Measurements from ENCODE around the gene STOM.
"Not testable (repeated sequence)": the region's sequence is repeated elsewhere in the genome, so short reads cannot be mapped to it uniquely, and the experiment has no call there.

The STOM gene, protein sequence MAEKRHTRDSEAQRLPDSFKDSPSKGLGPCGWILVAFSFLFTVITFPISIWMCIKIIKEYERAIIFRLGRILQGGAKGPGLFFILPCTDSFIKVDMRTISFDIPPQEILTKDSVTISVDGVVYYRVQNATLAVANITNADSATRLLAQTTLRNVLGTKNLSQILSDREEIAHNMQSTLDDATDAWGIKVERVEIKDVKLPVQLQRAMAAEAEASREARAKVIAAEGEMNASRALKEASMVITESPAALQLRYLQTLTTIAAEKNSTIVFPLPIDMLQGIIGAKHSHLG

DNA sequence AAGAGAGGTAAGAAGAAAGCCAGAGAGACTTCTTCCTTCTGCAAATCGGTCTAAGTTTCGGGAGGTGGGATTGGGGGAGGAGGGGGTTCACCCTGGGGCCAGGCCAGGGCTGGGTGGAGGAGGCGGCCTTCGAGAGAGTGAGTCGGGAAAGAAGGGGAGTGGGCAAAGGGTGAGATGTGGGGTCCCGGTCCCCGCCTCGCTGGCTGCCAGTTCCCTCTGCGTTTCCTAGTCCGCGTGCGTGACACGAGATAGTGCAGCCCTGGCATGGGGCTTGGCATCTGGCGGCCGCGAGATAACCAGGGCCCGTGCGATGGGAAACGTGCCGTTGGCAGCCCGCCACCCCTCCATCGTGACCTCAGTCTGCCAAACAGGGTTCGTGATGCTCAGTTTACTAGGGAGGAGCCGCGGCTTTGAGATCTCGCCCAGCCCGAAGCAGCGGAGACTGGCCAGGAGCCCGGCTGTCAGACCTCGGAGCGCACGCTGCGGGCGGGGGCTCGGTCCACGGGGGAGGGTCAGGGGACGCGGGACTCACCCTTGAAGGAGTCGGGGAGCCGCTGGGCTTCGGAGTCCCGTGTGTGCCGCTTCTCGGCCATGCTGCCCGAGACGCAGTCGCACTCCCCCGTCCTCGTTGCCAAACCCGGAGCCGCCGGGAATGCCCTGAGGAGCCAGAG lies at the start of gene STOM:
STOM (minus strand) TSS at position 656 of the 671 bp plus-strand sequence; CDS start at position 593, 63 bp downstream.
- peak; percentile 67 for DNase-seq (ENCODE audit: low read depth)

DNA sequence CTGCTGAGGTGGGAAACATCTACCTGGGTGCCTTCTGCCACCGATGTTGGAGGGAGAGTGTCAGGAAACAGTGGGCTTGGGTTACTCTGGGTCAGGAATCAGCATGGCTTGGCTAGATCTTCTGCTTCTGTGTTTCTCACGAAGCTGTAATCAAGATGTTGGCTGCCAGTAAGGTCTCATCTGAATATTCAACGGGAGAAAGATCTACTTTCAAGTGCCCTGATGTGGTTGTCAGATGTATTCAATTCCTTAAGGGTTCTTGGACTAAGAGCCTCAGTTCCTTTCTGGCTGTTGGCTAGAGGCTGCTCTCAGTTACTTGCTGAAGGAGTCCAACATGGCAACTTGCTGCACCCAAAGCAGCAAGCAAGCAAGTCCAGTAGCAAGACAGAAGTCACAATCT lies 41.9 kb upstream of the STOM start:
- no peak for DNase-seq (ENCODE audit: low read depth)

DNA sequence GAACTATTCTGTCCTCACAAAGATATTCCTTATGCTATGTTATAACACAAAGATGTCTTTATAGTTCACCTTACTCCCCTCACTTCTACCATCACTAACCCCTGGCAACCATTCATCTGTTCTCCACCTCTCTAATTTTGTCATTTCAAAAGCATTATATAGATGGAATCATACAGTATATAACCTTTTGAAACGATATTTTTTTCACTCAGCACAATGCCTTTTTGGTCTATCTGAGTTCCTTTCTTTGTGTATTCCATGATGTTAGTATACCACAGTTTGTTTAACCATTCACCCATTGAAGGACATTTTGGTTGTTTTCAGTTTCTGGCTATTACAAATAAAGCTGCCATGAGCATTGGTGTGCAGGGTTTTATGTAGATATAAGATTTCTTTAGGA lies 35.8 kb upstream of the STOM start:
- DNase-seq (ENCODE audit: low read depth): no peak

DNA sequence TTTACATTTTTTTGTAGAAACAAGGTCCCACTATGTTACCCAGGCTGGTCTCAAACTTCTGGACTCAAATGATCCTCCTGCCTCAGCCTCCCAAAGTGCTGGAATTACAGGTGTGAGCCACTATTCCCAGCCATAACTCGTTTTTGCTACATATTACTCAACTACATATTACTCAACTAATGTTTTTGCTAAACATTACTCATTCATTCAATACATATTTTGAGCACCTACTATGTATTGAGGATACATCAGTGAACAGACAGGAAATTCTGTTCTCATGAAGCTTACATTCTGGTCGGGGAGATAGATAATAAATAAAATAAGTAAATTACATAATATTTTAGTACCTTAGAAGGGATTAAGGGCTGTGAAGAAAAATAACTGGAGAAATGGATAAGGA lies 34.9 kb upstream of the STOM start:
- DNase-seq (ENCODE audit: low read depth): no peak

DNA sequence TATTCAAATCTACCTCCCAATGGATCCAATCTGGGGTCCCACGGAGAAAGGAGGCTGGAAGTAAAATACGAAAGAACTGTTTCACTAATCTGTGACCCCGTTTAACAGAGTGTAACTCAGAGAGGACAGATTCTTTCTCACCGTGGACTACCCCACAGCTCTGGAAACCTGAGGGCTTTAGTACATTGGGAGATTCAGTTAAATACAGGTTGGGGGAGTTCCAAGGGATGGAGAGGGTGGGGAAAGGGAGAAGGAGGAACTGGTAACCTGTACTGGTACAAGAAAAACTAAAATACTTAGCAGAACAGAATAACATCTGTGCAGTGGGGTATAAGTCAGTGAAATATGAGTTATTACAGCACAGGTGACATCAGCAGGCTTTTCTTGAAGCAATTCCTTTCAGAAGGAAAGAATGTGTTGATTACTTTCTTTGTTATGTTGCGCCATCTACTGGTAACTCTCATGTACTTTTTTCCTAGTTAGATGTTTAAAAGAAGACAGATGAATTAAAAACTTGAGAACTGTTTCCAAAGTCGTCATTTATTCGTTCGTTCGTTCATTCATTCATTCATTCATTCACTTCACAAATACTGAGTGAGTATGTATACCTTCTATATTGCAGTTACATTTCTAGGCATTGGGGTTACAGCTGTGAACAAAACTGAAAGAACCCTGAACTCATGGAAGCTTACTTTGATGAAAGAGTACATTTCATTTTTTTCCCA lies 30.0 kb upstream of the STOM start:
- peak; percentile 72 for DNase-seq (ENCODE audit: low read depth)

DNA sequence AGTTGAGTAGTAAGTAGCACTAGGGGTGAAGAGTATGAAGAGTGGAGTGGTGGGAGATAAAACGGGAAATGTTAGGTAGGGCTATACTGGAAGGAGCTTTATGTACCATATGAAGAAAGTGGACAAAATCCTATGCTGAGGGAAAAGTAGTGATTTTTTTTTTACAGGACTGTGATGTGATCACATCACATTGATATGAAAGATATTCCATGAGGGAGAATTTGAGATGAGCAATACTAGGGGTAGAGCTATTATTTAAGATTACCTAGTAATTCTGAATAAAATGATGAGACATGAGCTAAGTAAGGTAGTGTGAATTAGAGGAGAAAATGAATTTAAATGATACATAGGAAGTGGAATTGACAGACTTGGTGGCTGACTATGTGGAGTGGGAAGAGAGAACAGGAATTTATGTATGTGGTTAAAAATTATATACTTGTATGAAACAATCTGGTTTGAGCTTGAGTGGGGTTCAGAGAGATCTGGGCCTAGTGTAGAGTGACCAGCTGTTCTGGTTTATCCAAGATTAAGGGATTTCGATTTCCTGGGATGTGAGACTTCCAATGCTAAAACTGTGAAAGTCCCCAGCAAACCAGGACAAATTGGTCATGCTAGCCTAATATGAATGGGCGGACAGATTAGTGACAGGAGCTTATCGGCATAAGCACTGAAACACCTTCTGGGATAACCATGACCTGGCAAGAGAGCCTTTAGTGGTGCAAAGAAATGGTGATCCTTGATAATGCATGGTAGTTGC lies 29.3 kb upstream of the STOM start:
- DNase-seq (ENCODE audit: low read depth): no peak

DNA sequence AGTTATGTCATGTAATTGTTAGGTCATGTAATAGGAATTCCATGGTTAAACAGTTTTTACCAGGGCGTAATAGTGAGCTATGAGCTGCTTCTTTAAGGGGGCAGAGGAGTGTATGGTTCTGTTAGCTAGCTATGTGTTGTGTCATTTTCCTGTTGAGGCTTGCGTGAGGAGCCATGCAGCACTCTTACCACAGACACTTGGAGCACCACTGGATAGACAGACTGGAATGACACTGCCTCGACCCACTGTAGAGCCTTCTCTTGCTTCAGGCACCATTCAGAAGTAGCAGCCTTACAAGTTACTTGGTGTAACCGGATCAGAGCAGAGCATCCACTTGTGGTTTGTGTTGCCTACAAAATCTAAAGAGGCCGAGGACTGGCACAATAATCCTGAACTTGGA lies 28.3 kb upstream of the STOM start:
- DNase-seq (ENCODE audit: low read depth): peak; percentile 94

DNA sequence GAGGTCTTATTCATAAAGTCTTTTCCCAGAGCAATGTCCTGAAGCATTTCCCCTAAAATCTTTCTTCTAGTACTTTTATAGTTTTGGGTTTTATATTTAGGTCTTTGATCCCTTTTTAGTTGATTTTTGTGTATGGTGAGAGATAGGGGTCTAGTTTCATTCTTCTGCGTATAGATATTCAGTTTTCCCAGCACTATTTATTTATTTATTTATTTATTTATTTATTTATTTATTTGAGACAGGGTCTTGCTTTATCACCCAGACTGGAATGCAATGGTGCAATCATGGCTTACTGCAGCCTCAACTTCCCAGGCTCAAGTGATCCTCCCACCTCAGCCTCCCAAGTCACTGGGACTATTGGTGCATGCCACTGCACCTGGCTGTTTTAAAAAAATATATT lies 27.2 kb upstream of the STOM start:
- DNase-seq (ENCODE audit: low read depth): not testable (repeated sequence)

DNA sequence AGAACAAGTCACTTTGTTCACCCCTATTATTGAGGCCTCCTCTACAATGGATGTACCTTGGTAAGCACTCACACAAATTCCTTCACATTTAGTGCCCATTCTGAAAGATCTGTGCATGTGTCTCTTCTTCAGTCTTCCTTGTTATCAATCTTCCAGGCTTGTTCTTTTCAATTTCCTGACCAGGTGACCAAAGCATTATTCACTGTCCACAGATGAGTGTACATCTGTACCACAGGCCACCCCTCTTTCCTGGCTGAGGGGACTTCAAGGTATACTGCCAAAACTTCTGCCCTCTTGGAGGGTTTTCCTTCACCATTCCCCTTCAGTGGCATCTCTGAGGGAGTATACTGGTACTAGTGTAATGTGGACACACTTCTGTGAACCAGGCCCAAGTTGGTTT lies 25.5 kb upstream of the STOM start:
- no peak for DNase-seq (ENCODE audit: low read depth)

DNA sequence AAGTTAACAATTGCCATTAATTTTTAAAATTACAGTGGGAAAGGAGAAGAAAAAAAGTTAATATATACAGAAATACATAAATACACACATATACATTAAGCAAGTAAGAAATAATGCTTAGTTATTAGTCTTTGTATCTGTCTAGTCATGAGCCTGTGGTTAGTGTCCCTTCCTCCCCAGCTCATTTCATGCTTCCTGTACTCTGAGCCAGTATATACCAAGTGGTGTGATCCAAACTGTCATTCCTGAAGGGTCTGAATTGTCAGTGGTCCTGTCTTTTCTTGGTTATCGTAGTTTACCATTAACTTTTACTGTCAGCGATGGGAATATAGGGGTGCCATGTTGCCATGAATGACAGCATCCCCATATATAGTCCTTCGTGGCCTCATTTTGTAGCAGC lies 24.2 kb upstream of the STOM start:
- no peak for DNase-seq (ENCODE audit: low read depth)

DNA sequence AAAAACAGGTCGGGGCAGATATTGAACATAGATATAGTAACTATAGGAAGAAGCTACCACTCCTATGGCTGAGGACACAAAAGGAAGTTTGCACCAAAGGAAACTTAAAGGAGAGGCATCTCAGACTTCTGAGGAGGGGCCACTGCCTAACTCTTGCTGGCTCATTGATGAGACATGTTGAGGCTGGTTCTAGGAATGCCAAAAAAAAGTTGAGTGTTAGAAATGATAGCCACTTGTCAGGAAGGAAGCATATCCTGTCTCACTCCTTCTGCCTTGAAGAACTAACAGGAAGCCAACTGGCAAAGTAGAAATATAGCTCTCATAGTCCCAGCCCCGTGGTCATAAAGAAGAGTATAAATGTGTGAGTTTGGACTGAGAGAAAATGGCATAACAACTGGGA lies 23.3 kb upstream of the STOM start:
- DNase-seq (ENCODE audit: low read depth): no peak

DNA sequence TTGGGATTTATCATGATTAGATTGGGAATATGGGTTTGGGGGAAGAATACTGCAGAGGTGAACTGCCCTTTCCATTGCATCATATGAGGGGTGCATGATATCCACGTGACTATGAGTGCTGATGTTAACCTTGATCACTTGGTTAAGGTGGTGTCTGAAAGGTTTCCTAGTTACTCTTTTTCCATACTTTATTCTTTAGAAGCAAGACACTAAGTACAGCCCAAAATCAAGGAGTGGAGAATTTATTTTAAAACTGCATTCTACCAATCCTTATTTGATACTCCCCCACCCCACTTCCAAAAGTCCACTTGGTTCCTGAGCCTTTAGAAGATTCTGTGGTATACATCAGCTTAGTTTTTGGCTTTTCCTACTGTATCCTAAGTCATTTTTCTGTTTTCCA lies 20.3 kb upstream of the STOM start:
- DNase-seq (ENCODE audit: low read depth): no peak

DNA sequence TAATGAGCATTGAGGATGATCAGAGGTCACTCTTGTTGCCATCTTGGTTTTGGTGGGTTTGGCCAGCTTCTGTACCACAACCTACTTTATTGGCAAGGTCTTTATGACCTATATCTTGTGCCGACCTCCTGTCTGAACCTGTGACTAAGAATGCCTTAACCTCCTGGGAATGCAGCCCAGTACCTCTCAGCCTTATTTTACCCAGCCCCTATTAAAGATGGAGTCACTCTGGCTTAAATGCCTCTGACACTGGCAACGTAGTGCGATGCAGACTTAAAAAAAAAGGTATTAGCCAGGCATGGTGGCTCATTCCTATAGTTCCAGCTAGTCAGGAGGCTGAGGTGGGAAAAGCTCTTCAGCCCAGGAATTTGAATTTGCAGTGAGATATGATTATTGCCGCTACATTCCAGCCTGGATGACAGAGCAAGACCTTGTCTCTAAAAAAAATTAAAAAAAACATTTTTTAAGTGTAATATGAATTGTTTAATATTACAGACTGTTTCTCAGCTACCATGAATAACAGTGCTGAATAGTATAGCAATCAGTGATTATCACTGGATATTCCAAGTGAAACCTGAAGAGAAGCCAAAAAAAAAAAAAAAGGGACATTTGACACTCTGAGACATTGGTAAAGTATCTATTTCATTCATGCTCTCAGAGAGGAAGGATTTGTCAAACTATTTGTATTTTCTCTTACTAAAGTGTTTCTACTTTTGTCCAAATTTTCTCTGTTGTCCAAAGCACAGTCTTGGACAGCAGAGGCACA lies 18.3 kb upstream of the STOM start:
- DNase-seq (ENCODE audit: low read depth): no peak

DNA sequence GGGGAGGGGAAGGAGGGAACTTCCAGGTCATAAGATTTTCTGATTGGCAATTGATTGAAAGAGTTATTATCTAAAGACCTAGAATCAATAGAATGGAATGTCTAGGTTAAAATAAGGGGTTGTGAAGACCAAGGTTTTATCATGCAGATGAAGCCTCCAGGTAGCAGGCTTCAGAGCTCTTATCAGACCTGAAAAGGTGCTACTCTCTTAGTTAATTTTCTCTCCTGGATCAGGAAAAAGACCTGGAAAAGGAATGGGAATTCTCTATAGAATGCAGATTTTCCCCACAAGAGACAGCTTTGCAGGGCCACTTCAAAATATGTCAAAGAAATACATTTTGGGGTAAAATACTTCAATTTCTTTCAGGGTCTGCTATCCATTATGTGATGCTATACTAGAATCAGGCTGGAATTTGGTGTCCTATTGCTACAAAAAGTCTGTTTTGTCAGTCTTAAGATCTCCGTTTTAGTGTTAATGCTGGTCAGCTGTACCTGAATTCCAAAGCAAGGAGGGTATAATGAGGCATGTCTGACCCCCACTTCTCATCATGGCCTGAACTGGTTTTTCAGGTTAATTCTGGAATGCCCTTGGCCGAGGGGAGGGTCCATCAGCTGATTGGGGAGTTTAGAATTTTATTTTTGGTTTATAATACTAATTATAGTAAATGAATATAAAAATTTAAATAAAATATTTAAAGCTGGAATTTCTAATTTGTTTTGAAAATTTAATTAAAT lies 16.6 kb upstream of the STOM start:
- DNase-seq (ENCODE audit: low read depth): no peak

DNA sequence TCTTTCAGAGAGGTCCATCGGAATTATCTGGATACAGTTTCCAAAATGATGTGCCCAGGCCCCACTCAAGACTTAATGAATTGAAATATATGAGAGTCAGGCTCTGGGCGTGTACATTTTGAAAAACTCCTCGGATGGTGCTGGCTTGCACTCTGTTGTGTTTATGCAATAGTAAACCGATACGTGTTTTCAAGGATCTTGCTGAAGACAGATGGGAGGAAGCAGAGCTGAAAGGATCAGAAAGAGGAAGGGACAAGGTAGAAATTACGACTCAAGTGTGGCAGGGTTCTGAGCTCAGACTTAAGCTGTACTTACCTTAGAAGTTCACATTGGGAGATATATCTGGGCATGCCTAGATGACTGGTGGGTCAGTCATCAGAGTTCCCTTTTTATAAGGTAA lies 13.7 kb upstream of the STOM start:
- DNase-seq (ENCODE audit: low read depth): no peak

DNA sequence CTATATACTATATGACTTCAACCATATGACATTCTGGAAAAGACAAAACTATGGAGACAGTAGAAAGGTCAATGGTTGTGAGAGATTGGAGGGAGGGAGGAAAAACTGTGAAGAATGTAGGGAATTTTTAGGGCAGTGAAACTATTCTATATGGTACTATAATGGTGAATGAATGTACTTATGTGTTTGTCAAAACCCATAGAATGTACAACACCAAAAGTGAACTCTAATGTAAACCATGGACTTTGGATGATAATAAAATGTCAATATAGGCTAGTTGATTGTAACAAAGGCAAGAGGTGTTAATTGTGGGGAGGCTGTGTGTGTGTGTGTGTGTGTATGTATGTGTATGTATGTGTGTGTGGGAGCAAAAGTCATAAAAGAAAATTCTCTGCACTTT lies 10.8 kb upstream of the STOM start:
- DNase-seq (ENCODE audit: low read depth): no peak

DNA sequence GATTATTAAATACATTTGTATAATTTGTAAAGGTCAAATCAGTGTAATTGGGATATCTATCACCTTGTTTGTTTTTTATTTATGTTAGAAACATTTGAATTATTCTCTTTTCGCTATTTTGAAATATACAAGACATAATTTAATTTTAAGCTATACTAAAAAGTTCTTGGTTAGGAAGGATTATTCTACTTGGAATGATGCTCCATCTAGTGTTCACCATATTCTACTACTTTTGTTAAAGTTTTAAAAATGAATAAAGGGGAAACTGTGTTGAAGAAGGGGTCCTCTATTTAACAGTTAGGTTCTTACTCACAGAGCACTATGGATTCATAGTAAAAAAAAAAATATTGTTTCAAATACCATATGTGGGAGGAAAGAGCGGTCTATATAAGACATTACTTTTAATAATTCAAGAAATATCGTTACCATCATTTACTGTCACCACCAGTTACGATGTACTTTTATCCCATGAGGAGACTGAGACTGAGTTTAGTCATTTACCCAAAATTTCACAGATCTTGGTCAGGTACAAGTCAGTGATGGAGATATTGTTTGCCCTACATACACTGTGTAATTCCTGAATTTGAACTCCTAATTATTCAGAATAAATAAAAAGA lies 6.3 kb upstream of the STOM start:
- no peak for DNase-seq (ENCODE audit: low read depth)

DNA sequence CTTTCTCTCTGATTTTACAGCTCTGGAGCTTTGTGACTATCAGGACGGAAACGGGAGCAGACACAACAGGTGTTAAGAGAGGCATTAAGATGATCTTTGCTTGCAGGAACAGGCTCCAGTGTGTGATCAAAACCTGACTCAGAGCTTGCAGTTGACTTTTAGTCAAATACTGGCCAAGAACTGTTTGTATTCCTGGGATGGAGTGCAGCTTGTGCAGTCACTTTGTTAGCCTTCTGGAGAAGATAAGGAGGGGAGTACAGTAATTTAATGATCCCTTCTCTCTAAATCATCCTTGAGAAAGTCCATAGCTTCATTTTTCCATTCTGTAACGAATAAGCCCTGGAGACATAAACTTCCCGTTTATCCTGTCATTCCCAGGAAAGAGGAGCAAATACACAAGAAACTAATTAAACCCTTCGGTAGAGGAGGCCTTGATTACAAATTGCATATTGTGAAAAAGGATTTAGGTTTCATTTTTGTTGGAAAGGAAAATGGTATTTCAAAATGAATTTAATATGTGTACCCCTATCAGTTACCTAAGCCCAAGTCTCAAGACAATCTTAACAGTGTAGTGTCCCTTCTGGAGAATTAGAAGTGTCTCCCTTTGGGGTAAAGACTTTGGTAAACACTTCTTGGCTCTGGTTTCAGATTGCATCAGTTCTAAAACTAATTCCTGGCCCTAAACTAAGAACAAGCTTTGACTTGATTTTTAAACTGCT lies 3.1 kb upstream of the STOM start:
- no peak for DNase-seq (ENCODE audit: low read depth)

DNA sequence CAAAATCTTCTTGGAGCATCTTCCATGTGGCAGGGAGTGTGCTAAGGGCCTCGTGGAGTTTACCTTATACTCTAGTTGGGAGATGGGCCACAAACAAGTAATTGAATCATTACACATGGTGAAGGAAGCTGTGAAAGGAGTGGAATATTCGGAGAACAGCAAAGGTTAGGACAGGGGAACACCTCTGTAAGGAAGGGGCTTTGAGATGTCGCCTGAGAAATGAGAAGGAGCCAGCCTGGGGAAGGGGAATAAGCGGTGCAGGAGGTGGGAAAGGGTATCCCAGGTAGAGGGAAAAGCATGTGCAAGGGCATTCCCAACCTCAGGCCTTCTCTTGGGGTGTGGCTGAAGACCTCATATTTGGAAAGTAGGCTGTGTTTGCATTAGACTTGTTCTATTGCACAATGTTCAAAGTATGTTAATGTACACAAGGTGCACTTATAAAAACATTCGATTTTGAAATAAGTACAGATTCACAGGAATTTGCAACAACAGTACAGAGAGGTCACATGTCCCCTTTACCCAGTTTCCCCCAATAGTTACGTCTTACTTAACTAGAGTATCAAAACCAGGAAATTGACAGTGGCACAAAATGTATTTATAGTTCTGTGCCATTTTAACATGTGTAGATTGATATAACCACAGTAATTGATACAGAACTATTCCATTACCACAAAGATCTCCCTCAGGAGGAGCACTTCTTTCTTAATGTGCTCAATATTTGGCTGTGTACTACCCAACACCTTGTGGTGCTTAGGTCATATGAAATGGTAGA lies 2.4 kb upstream of the STOM start:
- no peak for DNase-seq (ENCODE audit: low read depth)
